ENCODE data around the gene ZBP1.

ZBP1 gene

GRCh38 chr20:57570145-57570850 is 49.9 kb downstream of the ZBP1 start:
- no peak for TF ChIP-seq CTCF (conservative IDR thresholded peaks at IDR 0.05; ENCODE audit: low read depth)
- ChIA-PET POLR2A (ENCODE audit: low non-redundant PET) (interaction anchor here (0.7 kb wide), 1 partner anchor 22 kb away, joined by 3 read pairs; no protein-coding TSS in a partner anchor), CTCF (interaction anchor here (0.5 to 1.1 kb wide), 4 partner anchors 26 to 570 kb away, joined by 3 to 4 read pairs (median 3); no protein-coding TSS in a partner anchor)
- no peak overlapping the region for H3K27ac ChIP-seq
- no peak for DNase-seq (ENCODE audit: low spot score)

DNA sequence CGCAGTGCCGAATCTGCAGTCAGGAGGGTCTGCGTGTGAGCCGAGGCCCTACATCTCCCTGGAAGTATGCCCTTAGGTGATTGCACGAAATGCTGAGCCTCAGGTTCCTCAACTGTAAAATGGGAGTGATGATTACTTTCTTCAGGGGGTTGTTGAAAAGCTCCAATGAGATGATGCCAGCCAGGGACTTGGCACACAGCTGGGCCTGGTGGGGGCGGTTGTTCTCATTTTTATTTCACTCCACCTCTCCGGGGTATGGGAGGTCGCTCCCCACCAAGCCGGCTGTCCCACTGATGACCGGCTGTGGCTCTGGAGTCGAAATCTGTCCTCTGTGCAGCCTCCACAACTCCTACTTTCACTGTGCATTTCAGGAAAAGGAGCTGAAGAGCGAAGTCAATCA is 51.3 kb downstream of the ZBP1 start:
- TF ChIP-seq CTCF (conservative IDR thresholded peaks at IDR 0.05; ENCODE audit: low read depth), result no peak

GRCh38 chr20:57568088-57568896 is 51.9 kb downstream of the ZBP1 start:
- POLR2A ChIA-PET (ENCODE audit: low non-redundant PET), result no interaction called here
- TF ChIP-seq CTCF (conservative IDR thresholded peaks at IDR 0.05; ENCODE audit: low read depth), result no peak

More for the DNA sequence above, 51.3 kb downstream of the ZBP1 start:
- DNase-seq (ENCODE audit: low spot score), result no peak
- ChIA-PET CTCF (interaction anchor here (0.5 to 1.1 kb wide), 2 partner anchors 19 to 70 kb away, joined by 3 read pairs; no protein-coding TSS in a partner anchor), POLR2A (ENCODE audit: low non-redundant PET) (no interaction called here)
- H3K27ac ChIP-seq, result no peak overlapping the region

DNA sequence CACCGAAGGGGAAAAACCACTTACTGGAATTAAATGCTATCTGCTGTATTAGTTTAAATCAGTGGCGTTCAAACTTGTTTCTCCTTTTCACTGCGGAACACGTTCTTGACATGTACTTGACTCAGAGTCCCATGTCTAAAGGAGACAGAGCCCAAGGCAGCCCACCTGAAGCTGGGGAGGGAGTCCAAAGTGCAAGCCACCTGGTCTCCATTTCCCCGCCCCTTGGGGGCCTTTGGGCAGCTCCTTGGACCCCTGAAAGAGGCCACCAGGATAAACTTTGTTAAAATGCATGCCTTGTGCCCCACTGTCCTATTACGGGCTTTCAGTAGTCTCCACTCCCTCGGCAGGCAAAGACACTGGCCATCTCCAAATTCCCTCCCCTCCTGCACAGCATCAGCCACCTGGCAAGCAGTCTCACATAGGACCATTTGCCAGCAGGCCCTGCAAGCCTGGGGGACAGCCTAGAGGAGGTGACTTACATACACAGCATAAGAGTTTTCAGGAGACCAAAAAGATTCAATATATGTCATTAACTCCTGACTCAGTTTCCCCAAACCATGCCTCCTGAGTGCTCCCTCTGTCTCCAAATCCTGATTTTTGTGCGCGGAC is 52.7 kb downstream of the ZBP1 start:
- H3K27ac ChIP-seq, result no peak overlapping the region
- ChIA-PET POLR2A (ENCODE audit: low non-redundant PET) (no interaction called here), CTCF (interaction anchor here (0.6 to 1.5 kb wide), 2 partner anchors 29 to 643 kb away, joined by 3 to 4 read pairs; no protein-coding TSS in a partner anchor)
- no peak for DNase-seq (ENCODE audit: low spot score)
- no peak for TF ChIP-seq CTCF (conservative IDR thresholded peaks at IDR 0.05; ENCODE audit: low read depth)

More at GRCh38 chr20:57568088-57568896, 51.9 kb downstream of the ZBP1 start:
- CTCF ChIA-PET, result interaction anchor here (0.6 to 1.5 kb wide), 3 partner anchors 30 to 952 kb away, joined by 3 to 4 read pairs (median 3); no protein-coding TSS in a partner anchor
- H3K27ac ChIP-seq, result no peak overlapping the region
- DNase-seq (ENCODE audit: low spot score), result no peak

- TF ChIP-seq CTCF (conservative IDR thresholded peaks at IDR 0.05; ENCODE audit: low read depth), result no peak
- ChIA-PET POLR2A (ENCODE audit: low non-redundant PET) (no interaction called here), CTCF (interaction anchor here (1.5 kb wide), 1 partner anchor 29 kb away, joined by 4 read pairs; no protein-coding TSS in a partner anchor)
- no peak for DNase-seq (ENCODE audit: low spot score)
- H3K27ac ChIP-seq, result no peak overlapping the region
Observed at GRCh38 chr20:57566803-57567459, 53.3 kb downstream of the ZBP1 start.

GRCh38 chr20:57566399-57566798 is 53.8 kb downstream of the ZBP1 start:
- no peak overlapping the region for H3K27ac ChIP-seq
- CTCF ChIA-PET, result no interaction called here
- no peak for DNase-seq (ENCODE audit: low spot score)
- POLR2A ChIA-PET (ENCODE audit: low non-redundant PET), result no interaction called here
- TF ChIP-seq CTCF (conservative IDR thresholded peaks at IDR 0.05; ENCODE audit: low read depth), result no peak
